DOHH2 (cell line): ENCODE measurements around the gene SPOCK1.

ENCODE experiments used
- EZH2phosphoT487 ChIP-seq: fragments of 200-600 bp; sonication (generic); IDR thresholded peaks from 2 replicates; pipeline ENCODE4 v1.6.1; 2017; ENCODE audit warnings: borderline replicate concordance, mild to moderate bottlenecking, antibody characterized with exemption, low read length, moderate library complexity, mixed read lengths
- TF ChIP-seq, protein P1 (sequence below): fragments of 200-600 bp; sonication (generic); IDR thresholded peaks from one replicate; pipeline ENCODE4 v1.5.1; 2014; ENCODE audit warnings: antibody characterized with exemption, mild to moderate bottlenecking, low read depth, low read length; ENCODE audit not compliant: poor library complexity, severe bottlenecking

DNA sequence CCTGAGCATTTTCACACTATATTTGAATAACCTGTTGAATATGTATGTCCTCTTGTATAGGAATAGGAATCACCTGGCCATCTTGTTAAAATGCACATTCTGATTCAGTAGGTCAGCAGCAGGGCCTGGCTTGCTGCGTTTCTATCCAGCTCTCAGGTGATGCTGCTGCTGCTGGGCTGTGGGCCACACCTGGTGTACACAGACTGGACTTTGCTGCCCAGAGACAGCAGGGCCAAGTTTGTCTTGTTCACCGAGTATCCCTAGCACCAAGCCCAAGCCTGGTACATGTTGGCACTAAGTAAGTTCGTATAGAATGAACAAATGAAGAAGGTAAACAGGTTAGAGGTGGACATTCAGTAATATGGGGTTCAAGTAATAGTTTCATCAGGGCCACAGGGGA lies 151.3 kb downstream of the SPOCK1 start:
- TF ChIP-seq, protein P1, sequence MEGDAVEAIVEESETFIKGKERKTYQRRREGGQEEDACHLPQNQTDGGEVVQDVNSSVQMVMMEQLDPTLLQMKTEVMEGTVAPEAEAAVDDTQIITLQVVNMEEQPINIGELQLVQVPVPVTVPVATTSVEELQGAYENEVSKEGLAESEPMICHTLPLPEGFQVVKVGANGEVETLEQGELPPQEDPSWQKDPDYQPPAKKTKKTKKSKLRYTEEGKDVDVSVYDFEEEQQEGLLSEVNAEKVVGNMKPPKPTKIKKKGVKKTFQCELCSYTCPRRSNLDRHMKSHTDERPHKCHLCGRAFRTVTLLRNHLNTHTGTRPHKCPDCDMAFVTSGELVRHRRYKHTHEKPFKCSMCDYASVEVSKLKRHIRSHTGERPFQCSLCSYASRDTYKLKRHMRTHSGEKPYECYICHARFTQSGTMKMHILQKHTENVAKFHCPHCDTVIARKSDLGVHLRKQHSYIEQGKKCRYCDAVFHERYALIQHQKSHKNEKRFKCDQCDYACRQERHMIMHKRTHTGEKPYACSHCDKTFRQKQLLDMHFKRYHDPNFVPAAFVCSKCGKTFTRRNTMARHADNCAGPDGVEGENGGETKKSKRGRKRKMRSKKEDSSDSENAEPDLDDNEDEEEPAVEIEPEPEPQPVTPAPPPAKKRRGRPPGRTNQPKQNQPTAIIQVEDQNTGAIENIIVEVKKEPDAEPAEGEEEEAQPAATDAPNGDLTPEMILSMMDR, result no peak
- no peak for TF ChIP-seq EZH2phosphoT487
